Testis (tissue), 2 donors: ENCODE data around the gene FAM47E.

ENCODE experiments used
- CTCF ChIP-seq, 3 experiments: fragments of 450-650 bp in 2 of 3; fragments of 200-600 bp in 1 of 3; sonication (generic) in 1 of 3; IDR thresholded peaks; one replicate each; pipeline ENCODE4 v1.5.1; 2016 to 2019; ENCODE audit warnings: antibody characterized with exemption in 3 of 3, mild to moderate bottlenecking in 2 of 3, moderate library complexity in 1 of 3
- POLR2A ChIP-seq: fragments of 450-650 bp; IDR thresholded peaks from one replicate; pipeline ENCODE4 v1.6.1; 2017; ENCODE audit warnings: antibody characterized with exemption, mild to moderate bottlenecking, moderate library complexity

- TF ChIP-seq CTCF (IDR thresholded peaks at IDR 0.05) (no peak), POLR2A (no peak)
These were observed 49.7 kb downstream of the FAM47E start for GRCh38 chr4:76301068-76301774.
